ENCODE results near the gene SLC5A11.
"Not testable (repeated sequence)": the region's sequence is repeated elsewhere in the genome, so short reads cannot be mapped to it uniquely, and the experiment has no call there.

SLC5A11 gene

GRCh38 chr16:24845726-24846547, at the start of gene SLC5A11:
Gene SLC5A11, plus strand, starts transcription at chr16:24845963. Its CDS starts 12,681 bp downstream, at chr16:24858644.
- no peak for DNase-seq (ENCODE audit: low read depth in 2 of 2)

- DNase-seq (ENCODE audit: low read depth in 2 of 2): no peak
These were observed 45.2 kb upstream of the SLC5A11 start for GRCh38 chr16:24800586-24800985.

GRCh38 chr16:24801761-24802302, 43.9 kb upstream of the SLC5A11 start:
- no peak for DNase-seq (ENCODE audit: low read depth in 2 of 2)

- DNase-seq (ENCODE audit: low read depth in 2 of 2): no peak
These were observed 40.3 kb upstream of the SLC5A11 start for GRCh38 chr16:24805484-24805883.

GRCh38 chr16:24807301-24807700, 38.5 kb upstream of the SLC5A11 start:
- DNase-seq (ENCODE audit: low read depth in 2 of 2): no peak

GRCh38 chr16:24810951-24811843, 34.6 kb upstream of the SLC5A11 start:
- DNase-seq (ENCODE audit: low read depth in 2 of 2): no peak

- not testable (repeated sequence) for DNase-seq (ENCODE audit: low read depth in 2 of 2)
These were observed 33.0 kb upstream of the SLC5A11 start for GRCh38 chr16:24812813-24813212.

- DNase-seq (ENCODE audit: low read depth in 2 of 2): no peak
These were observed 30.7 kb upstream of the SLC5A11 start for GRCh38 chr16:24815021-24815420.

GRCh38 chr16:24816688-24817087, 29.1 kb upstream of the SLC5A11 start:
- DNase-seq (ENCODE audit: low read depth in 2 of 2): no peak

GRCh38 chr16:24819462-24820040, 26.2 kb upstream of the SLC5A11 start:
- DNase-seq (ENCODE audit: low read depth in 2 of 2): no peak

GRCh38 chr16:24820522-24820921, 25.2 kb upstream of the SLC5A11 start:
- no peak for DNase-seq (ENCODE audit: low read depth in 2 of 2)

GRCh38 chr16:24821129-24821528, 24.6 kb upstream of the SLC5A11 start:
- DNase-seq (ENCODE audit: low read depth in 2 of 2): no peak

GRCh38 chr16:24822542-24822941, 23.2 kb upstream of the SLC5A11 start:
- DNase-seq (ENCODE audit: low read depth in 2 of 2): no peak

- no peak for DNase-seq (ENCODE audit: low read depth in 2 of 2)
These were observed 22.8 kb upstream of the SLC5A11 start for GRCh38 chr16:24822974-24823373.

- DNase-seq (ENCODE audit: low read depth in 2 of 2): no peak
These were observed 20.1 kb upstream of the SLC5A11 start for GRCh38 chr16:24825696-24826095.

GRCh38 chr16:24826096-24826690, 19.6 kb upstream of the SLC5A11 start:
- DNase-seq (ENCODE audit: low read depth in 2 of 2): no peak

- no peak for DNase-seq (ENCODE audit: low read depth in 2 of 2)
These were observed 18.8 kb upstream of the SLC5A11 start for GRCh38 chr16:24826817-24827566.

GRCh38 chr16:24829153-24829552, 16.6 kb upstream of the SLC5A11 start:
- no peak for DNase-seq (ENCODE audit: low read depth in 2 of 2)

- no peak for DNase-seq (ENCODE audit: low read depth in 2 of 2)
These were observed 12.4 kb upstream of the SLC5A11 start for GRCh38 chr16:24833352-24833751.

- no peak for DNase-seq (ENCODE audit: low read depth in 2 of 2)
These were observed 11.1 kb upstream of the SLC5A11 start for GRCh38 chr16:24834459-24835335.

Data from stimulated activated CD8-positive, alpha-beta memory T cell treated with anti-CD3 and anti-CD28 coated beads, Interleukin-7, amount 100 ng/mL, for 1 hour (primary cell).